GM23338 (cell line): ENCODE data around the gene ADGB. TPM values are rescaled to one million over a fixed set of nuclear protein-coding genes. Genes with fewer than 3 reads are reported as not detected.

Experiments
- ATAC-seq: fragments of 200-7000 bp; cut with Tn5 transposase; 3 replicates; pipeline ENCODE4 v1.9.1; 2020
- DNase-seq: peaks from one replicate; pipeline ENCODE4 v3.0.0-alpha.2; 2015; ENCODE audit warnings: low spot score
- H2AFZ ChIP-seq: fragments of 200-600 bp; sonication (generic); 2 replicates; pipeline ENCODE4 v1.8.0; 2016; ENCODE audit warnings: antibody characterized with exemption, mild to moderate bottlenecking, moderate library complexity
- H3F3A ChIP-seq: fragments of 200-600 bp; sonication (generic); replicated peaks from 2 replicates; pipeline ENCODE4 v1.8.0; 2017; ENCODE audit warnings: antibody characterized with exemption, mixed run types, low read depth
- H3K27ac ChIP-seq: fragments of 200-600 bp; sonication (generic); 2 replicates; pipeline ENCODE4 v1.6.1; 2016; ENCODE audit warnings: low read depth
- H3K27me3 ChIP-seq: fragments of 200-600 bp; sonication (generic); 2 replicates; pipeline ENCODE4 v1.8.0; 2016; ENCODE audit warnings: mild to moderate bottlenecking, mixed run types, moderate library complexity; ENCODE audit not compliant: insufficient read depth
- H3K36me3 ChIP-seq: fragments of 200-600 bp; sonication (generic); 2 replicates; pipeline ENCODE4 v1.8.0; 2016; ENCODE audit warnings: mild to moderate bottlenecking; ENCODE audit not compliant: insufficient read depth
- H3K4me1 ChIP-seq: fragments of 200-600 bp; sonication (generic); 2 replicates; pipeline ENCODE4 v1.8.0; 2016; ENCODE audit warnings: mild to moderate bottlenecking, moderate library complexity; ENCODE audit not compliant: insufficient read depth
- H3K4me2 ChIP-seq: fragments of 200-600 bp; sonication (generic); 2 replicates; pipeline ENCODE4 v1.7.1; 2017; ENCODE audit warnings: mixed run types
- H3K4me3 ChIP-seq: fragments of 200-600 bp; sonication (generic); 2 replicates; pipeline ENCODE4 v1.6.1; 2016; ENCODE audit warnings: mixed run types
- H3K79me2 ChIP-seq: fragments of 200-600 bp; sonication (generic); replicated peaks from 2 replicates; pipeline ENCODE4 v1.8.0; 2017; ENCODE audit warnings: mild to moderate bottlenecking; ENCODE audit not compliant: insufficient read depth
- H3K9me2 ChIP-seq: fragments of 200-600 bp; sonication (generic); 2 replicates; pipeline ENCODE4 v1.8.0; 2017; ENCODE audit not compliant: insufficient read depth
- H4K20me1 ChIP-seq: fragments of 200-600 bp; sonication (generic); replicated peaks from 2 replicates; pipeline ENCODE4 v1.8.0; 2017; ENCODE audit warnings: mild to moderate bottlenecking; ENCODE audit not compliant: insufficient read depth
- H3K27ac Mint-ChIP-seq: 2 replicates; pipeline ENCODE4 v1.8.0; 2020; ENCODE audit warnings: inconsistent platforms, mild to moderate bottlenecking, moderate library complexity, mixed read lengths
- H3K27me3 Mint-ChIP-seq: 3 replicates; pipeline ENCODE4 v1.8.0; 2022; ENCODE audit warnings: low read depth, mild to moderate bottlenecking, moderate library complexity, mixed read lengths, inconsistent platforms; ENCODE audit not compliant: insufficient read depth, poor library complexity
- H3K36me3 Mint-ChIP-seq: 3 replicates; pipeline ENCODE4 v1.8.0; 2021; ENCODE audit warnings: low read depth, mild to moderate bottlenecking, inconsistent platforms, moderate library complexity, mixed read lengths
- H3K4me1 Mint-ChIP-seq: 3 replicates; pipeline ENCODE4 v1.8.0; 2020; ENCODE audit warnings: mild to moderate bottlenecking, inconsistent platforms, mixed read lengths
- H3K4me3 Mint-ChIP-seq: 3 replicates; pipeline ENCODE4 v1.8.0; 2021; ENCODE audit warnings: moderate library complexity, mild to moderate bottlenecking, inconsistent platforms, mixed read lengths
- H3K9me3 Mint-ChIP-seq: 3 replicates; pipeline ENCODE4 v1.8.0; 2020; ENCODE audit warnings: moderate library complexity, mild to moderate bottlenecking, inconsistent platforms, mixed read lengths
- EZH2 ChIP-seq: fragments of 200-600 bp; sonication (generic); IDR thresholded peaks from one replicate; pipeline ENCODE4 v1.8.0; 2017; ENCODE audit warnings: antibody characterized with exemption, mild to moderate bottlenecking, low read depth; ENCODE audit not compliant: unreplicated experiment
- EZH2phosphoT487 ChIP-seq: fragments of 200-600 bp; sonication (generic); IDR thresholded peaks from one replicate; pipeline ENCODE4 v1.8.1; 2018; ENCODE audit warnings: antibody characterized with exemption; ENCODE audit not compliant: unreplicated experiment
- JUNB ChIP-seq: IDR thresholded peaks from one replicate; pipeline ENCODE4 v1.6.1; 2016; ENCODE audit warnings: antibody characterized with exemption; ENCODE audit not compliant: unreplicated experiment
- NANOG ChIP-seq: IDR thresholded peaks from 2 replicates; pipeline ENCODE4 v1.6.1; 2016; ENCODE audit warnings: antibody characterized with exemption, borderline replicate concordance
- POLR2AphosphoS5 ChIP-seq: IDR thresholded peaks from 2 replicates; pipeline ENCODE4 v1.6.1; 2016; ENCODE audit warnings: antibody characterized with exemption, low read depth
- STAT1 ChIP-seq: IDR thresholded peaks from one replicate; pipeline ENCODE4 v1.6.1; 2016; ENCODE audit warnings: antibody characterized with exemption; ENCODE audit not compliant: unreplicated experiment
- ZNF114 ChIP-seq: fragments of 250-450 bp; sonication (Bioruptor Pico); IDR thresholded peaks from 2 replicates; pipeline ENCODE4 v1.5.0; 2020; ENCODE audit warnings: mild to moderate bottlenecking, moderate library complexity
- ZNF331 ChIP-seq: fragments of 250-450 bp; sonication (Bioruptor Pico); IDR thresholded peaks from 2 replicates; pipeline ENCODE4 v1.5.0; 2020; ENCODE audit warnings: low read depth, mild to moderate bottlenecking, moderate library complexity
- polyA plus RNA-seq: library from polyadenylated mRNA; unstranded; fragments of >200 nt; fragmentation: Nextera tagmentation; extraction: Ambion mirVana; gene quantifications from 2 replicates; pipeline ENCODE4 v1.2.1, GENCODE V29; 2016
- total RNA-seq: library from RNA; depleted of rRNA; stranded (reverse); fragments of >200 nt; shearing (Covaris generic); gene quantifications from 2 replicates; pipeline ENCODE4 v1.2.3, GENCODE V29; 2014
- TF ChIP-seq, protein P1 (sequence below): IDR thresholded peaks from one replicate; pipeline ENCODE4 v1.6.1; 2018; ENCODE audit warnings: antibody characterized with exemption; ENCODE audit not compliant: unreplicated experiment
- TF ChIP-seq, protein P2 (sequence below), 2 experiments: fragments of 200-600 bp in 1 of 2; sonication (generic) in 1 of 2; conservative IDR thresholded peaks; 2 replicates each; pipeline versions ENCODE4 v1.5.1 to v1.6.1; 2016 to 2017; ENCODE audit warnings: antibody characterized with exemption in 2 of 2, low read depth in 2 of 2, mild to moderate bottlenecking in 2 of 2, moderate library complexity in 1 of 2

ADGB gene
- total and polyA plus RNA-seq, 2 experiments from 2014 or later, result not detected

GRCh38 chr6:146787876-146788508 is 189.2 kb downstream of the ADGB start (continued):
- TF ChIP-seq, protein P1, sequence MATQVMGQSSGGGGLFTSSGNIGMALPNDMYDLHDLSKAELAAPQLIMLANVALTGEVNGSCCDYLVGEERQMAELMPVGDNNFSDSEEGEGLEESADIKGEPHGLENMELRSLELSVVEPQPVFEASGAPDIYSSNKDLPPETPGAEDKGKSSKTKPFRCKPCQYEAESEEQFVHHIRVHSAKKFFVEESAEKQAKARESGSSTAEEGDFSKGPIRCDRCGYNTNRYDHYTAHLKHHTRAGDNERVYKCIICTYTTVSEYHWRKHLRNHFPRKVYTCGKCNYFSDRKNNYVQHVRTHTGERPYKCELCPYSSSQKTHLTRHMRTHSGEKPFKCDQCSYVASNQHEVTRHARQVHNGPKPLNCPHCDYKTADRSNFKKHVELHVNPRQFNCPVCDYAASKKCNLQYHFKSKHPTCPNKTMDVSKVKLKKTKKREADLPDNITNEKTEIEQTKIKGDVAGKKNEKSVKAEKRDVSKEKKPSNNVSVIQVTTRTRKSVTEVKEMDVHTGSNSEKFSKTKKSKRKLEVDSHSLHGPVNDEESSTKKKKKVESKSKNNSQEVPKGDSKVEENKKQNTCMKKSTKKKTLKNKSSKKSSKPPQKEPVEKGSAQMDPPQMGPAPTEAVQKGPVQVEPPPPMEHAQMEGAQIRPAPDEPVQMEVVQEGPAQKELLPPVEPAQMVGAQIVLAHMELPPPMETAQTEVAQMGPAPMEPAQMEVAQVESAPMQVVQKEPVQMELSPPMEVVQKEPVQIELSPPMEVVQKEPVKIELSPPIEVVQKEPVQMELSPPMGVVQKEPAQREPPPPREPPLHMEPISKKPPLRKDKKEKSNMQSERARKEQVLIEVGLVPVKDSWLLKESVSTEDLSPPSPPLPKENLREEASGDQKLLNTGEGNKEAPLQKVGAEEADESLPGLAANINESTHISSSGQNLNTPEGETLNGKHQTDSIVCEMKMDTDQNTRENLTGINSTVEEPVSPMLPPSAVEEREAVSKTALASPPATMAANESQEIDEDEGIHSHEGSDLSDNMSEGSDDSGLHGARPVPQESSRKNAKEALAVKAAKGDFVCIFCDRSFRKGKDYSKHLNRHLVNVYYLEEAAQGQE, result no peak
- TF ChIP-seq ZNF331 (CRISPR knock-in tag), result no peak
- TF ChIP-seq EZH2phosphoT487, result no peak
- TF ChIP-seq NANOG, result no peak
- no peak for TF ChIP-seq ZNF114 (CRISPR knock-in tag)
- no peak for TF ChIP-seq POLR2AphosphoS5
- TF ChIP-seq, protein P2, sequence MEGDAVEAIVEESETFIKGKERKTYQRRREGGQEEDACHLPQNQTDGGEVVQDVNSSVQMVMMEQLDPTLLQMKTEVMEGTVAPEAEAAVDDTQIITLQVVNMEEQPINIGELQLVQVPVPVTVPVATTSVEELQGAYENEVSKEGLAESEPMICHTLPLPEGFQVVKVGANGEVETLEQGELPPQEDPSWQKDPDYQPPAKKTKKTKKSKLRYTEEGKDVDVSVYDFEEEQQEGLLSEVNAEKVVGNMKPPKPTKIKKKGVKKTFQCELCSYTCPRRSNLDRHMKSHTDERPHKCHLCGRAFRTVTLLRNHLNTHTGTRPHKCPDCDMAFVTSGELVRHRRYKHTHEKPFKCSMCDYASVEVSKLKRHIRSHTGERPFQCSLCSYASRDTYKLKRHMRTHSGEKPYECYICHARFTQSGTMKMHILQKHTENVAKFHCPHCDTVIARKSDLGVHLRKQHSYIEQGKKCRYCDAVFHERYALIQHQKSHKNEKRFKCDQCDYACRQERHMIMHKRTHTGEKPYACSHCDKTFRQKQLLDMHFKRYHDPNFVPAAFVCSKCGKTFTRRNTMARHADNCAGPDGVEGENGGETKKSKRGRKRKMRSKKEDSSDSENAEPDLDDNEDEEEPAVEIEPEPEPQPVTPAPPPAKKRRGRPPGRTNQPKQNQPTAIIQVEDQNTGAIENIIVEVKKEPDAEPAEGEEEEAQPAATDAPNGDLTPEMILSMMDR (conservative IDR thresholded peaks at IDR 0.05; ENCODE audit: low read depth in 2 of 2), result no peak
- TF ChIP-seq EZH2, result no peak

DNA sequence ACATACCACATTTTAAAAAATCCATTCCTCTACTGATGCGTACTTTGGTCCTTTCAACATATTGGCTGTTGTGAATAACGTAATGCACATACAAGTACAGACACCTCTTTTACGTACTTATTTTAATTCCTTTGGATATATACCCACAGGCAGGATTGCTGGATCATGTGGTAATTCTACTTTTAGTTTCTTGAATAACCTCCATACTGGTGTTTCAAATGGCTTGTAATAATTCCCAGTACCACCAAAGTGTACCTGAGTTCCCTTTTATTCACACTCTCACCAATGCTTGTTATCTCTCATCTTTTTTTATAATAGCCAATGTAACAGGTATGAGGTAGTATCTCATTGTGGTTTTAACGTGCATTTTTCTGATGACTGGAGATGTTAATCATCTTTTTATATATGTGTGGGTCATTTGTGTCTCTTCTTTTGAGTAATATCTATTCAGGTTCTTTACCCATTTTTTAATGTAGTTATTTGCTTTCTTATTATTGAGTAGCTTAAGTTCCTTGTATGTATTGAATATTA is 191.9 kb downstream of the ADGB start:
- DNase-seq (no peak), ATAC-seq (no peak)
- peaks cover 23% of the 10 kb centered on the region for H3K9me3 Mint-ChIP-seq
- H3K4me3 Mint-ChIP-seq, result no peak overlapping the region
- H3K27ac Mint-ChIP-seq, result no peak overlapping the region
- H2AFZ ChIP-seq, result peak overlapping the region; percentile 38; the same call in 1 of the 2 replicates
- H3K4me3 ChIP-seq, result no peak overlapping the region
- H3K27me3 Mint-ChIP-seq, result no peaks in the 10 kb centered on the region
- H3K9me2 ChIP-seq, result no peaks in the 10 kb centered on the region
- H3K4me1 ChIP-seq, result no peaks in the 10 kb centered on the region; the same call in 1 of the 2 replicates
- H3K4me2 ChIP-seq, result no peak overlapping the region
- no peaks in the 10 kb centered on the region; the same call in 2 of the 3 replicates for H3K4me1 Mint-ChIP-seq
- H4K20me1 ChIP-seq, result no peaks in the 10 kb centered on the region
- H3K27me3 ChIP-seq, result no peaks in the 10 kb centered on the region
- H3K27ac ChIP-seq, result no peak overlapping the region
- H3K79me2 ChIP-seq, result no peaks in the 10 kb centered on the region
- peaks cover 22% of the 10 kb centered on the region; the same call in 2 of the 3 replicates for H3K36me3 Mint-ChIP-seq
- no peaks in the 10 kb centered on the region for H3F3A ChIP-seq
- no peaks in the 10 kb centered on the region for H3K36me3 ChIP-seq
- no peak for TF ChIP-seq POLR2AphosphoS5
- no peak for TF ChIP-seq NANOG
- no peak for TF ChIP-seq ZNF114 (CRISPR knock-in tag)
- no peak for TF ChIP-seq JUNB
- no peak for TF ChIP-seq STAT1
- TF ChIP-seq, protein P1, result no peak
- TF ChIP-seq ZNF331 (CRISPR knock-in tag), result no peak
